Gastroesophageal sphincter (tissue), 4 donors: ENCODE measurements around the gene HPD. TPM values are rescaled to one million over a fixed set of nuclear protein-coding genes. Genes with fewer than 3 reads are reported as not detected.
A peak's percentile ranks its signal among the peaks of the same experiment; 100 is the strongest.

Source experiments
- ATAC-seq: fragments of 150-250 bp; one replicate; pipeline ENCODE4 v1.9.1; 2016; ENCODE audit warnings: mild to moderate bottlenecking, moderate library complexity
- H3K27ac ChIP-seq, 4 donors: fragments of 200-600 bp; sonication (generic) in 3 of 4; 1 replicate in 3 of 4; 2 replicates in 1 of 4; pipeline ENCODE4 v1.5.1; 2016 to 2019
- H3K27me3 ChIP-seq: fragments of 200-600 bp; sonication (generic); one replicate; pipeline ENCODE4 v1.5.1; 2019
- H3K36me3 ChIP-seq, 2 donors: fragments of 200-600 bp; sonication (generic); one replicate each; pipeline ENCODE4 v1.5.1; 2019; ENCODE audit warnings: control low read depth in 1 of 2
- H3K4me1 ChIP-seq, 3 donors: fragments of 200-600 bp; sonication (generic); 1 replicate in 2 of 3; 2 replicates in 1 of 3; pipeline ENCODE4 v1.5.1; 2016 to 2019; ENCODE audit warnings: control low read depth in 2 of 3
- H3K4me3 ChIP-seq, 2 donors: fragments of 200-600 bp; sonication (generic); one replicate each; pipeline ENCODE4 v1.5.1; 2019; ENCODE audit warnings: mild to moderate bottlenecking in 1 of 2, moderate library complexity in 1 of 2
- H3K9me3 ChIP-seq, 3 donors: fragments of 200-600 bp; sonication (generic); one replicate each; pipeline ENCODE4 v1.5.1; 2017 to 2019; ENCODE audit warnings: control low read depth in 2 of 3
- CTCF ChIP-seq, 4 experiments: fragments of 200-600 bp in 2 of 4; fragments of 450-650 bp in 2 of 4; sonication (generic) in 1 of 4; IDR thresholded peaks; one replicate each; pipeline ENCODE4 v1.5.1; 2017 to 2019; ENCODE audit warnings: antibody characterized with exemption in 4 of 4, mild to moderate bottlenecking in 2 of 4, moderate library complexity in 2 of 4
- EP300 ChIP-seq: sonication (generic); formaldehyde crosslinking; IDR thresholded peaks from one replicate; pipeline ENCODE4 v1.6.1; 2017; ENCODE audit warnings: antibody characterized with exemption, mild to moderate bottlenecking
- POLR2A ChIP-seq, 2 donors: fragments of 450-650 bp; IDR thresholded peaks; one replicate each; pipeline ENCODE4 v1.6.1; 2017; ENCODE audit warnings: antibody characterized with exemption in 2 of 2, mild to moderate bottlenecking in 2 of 2, moderate library complexity in 1 of 2
- POLR2AphosphoS5 ChIP-seq: sonication (generic); formaldehyde crosslinking; IDR thresholded peaks from one replicate; pipeline ENCODE4 v1.6.1; 2017; ENCODE audit warnings: antibody characterized with exemption
- WGBS, 2 donors: methylation state at CpG; one replicate each; pipeline ENCODE4 v1.1.5; 2018; ENCODE audit warnings: low coverage in 1 of 2; 5-methylcytosine and 5-hydroxymethylcytosine counted together
- total RNA-seq, 4 donors: library from RNA; depleted of rRNA; stranded (reverse); fragments of >200 nt; gene quantifications; one replicate each; pipeline ENCODE4 v1.1.0, GENCODE V29; 2016

The HPD gene
- total RNA-seq, 4 donors from 2014 or later, result 1.2 to 5.0 (median 2.6) TPM; not detected in 1

DNA sequence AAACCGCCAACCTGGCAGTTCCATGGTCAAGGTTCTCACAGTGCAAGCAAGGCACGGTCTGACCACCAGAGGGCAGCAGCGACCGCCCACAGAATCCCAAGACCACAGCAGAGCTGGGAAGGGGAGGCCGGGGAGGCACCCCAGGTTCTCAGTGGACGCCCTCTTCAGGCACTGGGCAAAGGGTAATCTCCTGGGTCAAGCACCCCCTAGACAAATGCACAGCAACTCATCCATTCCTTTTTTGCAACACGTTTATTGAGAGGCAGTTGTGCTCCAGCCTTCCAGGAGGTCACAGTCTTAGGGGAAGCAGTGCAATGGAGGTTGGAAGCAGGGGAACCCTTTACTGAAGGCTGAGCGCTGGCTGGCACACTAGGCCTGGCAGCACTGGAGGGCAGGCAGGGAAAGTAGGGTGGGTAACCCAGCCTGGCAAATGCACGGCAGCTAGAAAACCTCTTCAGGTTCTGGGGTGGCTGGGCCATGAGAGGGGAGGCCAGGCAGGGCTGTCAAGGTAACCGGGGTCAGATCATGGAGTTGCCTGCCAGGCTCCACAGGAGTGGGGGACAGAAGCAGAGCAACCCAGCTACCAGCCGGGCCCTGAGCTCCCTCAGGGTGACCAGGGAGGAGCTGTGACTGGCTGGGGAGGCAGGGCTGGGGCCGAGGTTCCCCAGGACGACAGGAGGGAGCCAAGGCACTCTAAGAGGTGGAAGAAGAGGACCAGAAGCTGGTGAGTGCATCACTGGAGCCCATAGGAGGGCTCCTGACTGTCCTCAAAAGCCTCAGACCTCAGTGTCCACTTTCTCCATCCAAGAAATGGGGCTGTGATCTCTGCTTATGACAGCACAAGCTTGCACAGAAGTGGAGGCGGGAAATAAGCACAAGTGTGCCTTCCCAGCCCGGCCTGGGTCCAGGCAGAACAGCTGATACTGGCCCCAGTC lies 63.4 kb downstream of the HPD start:
- Histone ChIP-seq H3K4me3 (peak overlapping the region in 1 of 2 donors; percentile 60), H3K4me1 (peaks cover 6 to 83% (median 54%) of the 10 kb centered on the region in 3 donors), H3K27ac (peak overlapping the region in 3 of 4 donors; percentile 100), H3K27me3 (no peaks in the 10 kb centered on the region), H3K36me3 (peaks cover 0 to 13% of the 10 kb centered on the region in 2 donors), H3K9me3 (no peaks in the 10 kb centered on the region)
- 11 to 43% methylated on average over 3 of the region's 15 CpGs for WGBS, 2 donors
- TF ChIP-seq CTCF (IDR thresholded peaks at IDR 0.05) (peak in 3 of 4 experiments; percentile 95 to 99 (median 98)), EP300 (no peak), POLR2A (IDR thresholded peaks at IDR 0.05) (no peak)
- peak; percentile 32 for ATAC-seq

DNA sequence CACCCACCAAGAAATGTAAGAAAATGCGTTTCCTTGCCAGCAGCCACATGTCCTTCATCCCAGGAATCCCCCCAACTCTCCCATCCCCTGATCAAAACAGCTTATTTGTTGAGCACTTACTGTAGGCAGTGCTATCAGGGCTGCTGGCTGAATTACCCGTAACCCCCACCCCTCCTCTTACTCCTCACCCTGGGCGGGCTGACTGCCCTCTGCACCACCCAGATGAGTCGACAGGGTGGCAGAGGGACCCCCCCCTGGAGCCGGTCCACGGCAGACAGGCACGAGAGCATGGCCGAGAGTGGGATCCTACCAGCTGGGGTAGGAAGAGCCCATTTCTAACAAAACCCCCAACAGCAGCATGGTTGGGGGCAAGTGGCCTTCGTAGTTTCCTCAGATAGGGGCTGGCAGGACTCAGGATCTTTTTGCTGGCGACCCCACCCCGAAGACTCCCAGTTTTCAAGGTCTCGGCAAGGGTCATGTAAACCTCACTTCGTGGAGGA lies 64.1 kb downstream of the HPD start:
- Histone ChIP-seq H3K27me3 (no peaks in the 10 kb centered on the region), H3K4me3 (peak overlapping the region in 1 of 2 donors; percentile 60), H3K27ac (peak overlapping the region; percentile 60 to 100 (median 100)), H3K9me3 (no peaks in the 10 kb centered on the region), H3K36me3 (peaks cover 0 to 13% of the 10 kb centered on the region in 2 donors), H3K4me1 (peaks cover 6 to 80% (median 54%) of the 10 kb centered on the region in 3 donors)
- WGBS, 2 donors, result 0% methylated on average over 8 of the region's 13 CpGs; no CpG with 5 or more reads in 1 of the 2 donors
- ATAC-seq, result peak; percentile 5
- no peak for TF ChIP-seq POLR2AphosphoS5
- TF ChIP-seq POLR2A (IDR thresholded peaks at IDR 0.05), result no peak
- no peak for TF ChIP-seq EP300
- no peak for TF ChIP-seq CTCF (IDR thresholded peaks at IDR 0.05)

DNA sequence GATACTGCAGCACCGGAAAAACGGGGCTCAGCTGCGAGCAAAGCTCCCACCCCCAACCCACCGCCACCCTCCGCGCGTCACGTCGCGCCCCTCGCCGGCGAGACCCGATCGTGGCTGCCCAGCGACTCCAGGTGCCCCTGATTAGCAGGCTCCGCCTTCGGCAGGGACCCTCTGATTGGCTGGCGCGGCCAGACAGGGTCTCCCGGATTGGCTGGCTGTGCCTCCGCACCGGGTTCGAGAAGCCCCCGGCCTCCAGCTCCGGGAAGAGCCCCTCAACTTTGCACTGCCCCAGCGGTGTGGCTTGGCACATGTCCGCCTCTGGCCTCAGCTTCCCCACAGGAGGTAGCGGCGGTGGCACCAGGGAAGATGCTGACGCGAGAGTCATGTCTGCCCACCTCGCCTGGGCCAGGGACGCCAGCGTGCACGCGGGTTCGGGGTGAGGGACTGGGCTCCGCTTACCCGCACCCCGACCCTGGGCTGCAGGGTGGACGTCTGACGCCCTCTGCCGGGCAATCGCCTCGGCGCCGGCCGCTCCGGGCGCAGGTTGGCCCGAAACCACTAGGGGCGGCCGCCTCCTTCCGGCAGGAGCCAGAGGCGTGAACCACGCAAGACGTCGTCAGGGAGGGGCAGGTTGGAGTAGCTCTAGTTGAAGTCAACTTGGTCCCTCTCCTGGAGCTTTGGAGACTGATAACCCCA lies 64.7 kb downstream of the HPD start:
- H3K27ac ChIP-seq, result peak overlapping the region in 3 of 4 donors; percentile 100
- no CpG with 5 or more reads among the region's 59 CpGs for WGBS, 2 donors

DNA sequence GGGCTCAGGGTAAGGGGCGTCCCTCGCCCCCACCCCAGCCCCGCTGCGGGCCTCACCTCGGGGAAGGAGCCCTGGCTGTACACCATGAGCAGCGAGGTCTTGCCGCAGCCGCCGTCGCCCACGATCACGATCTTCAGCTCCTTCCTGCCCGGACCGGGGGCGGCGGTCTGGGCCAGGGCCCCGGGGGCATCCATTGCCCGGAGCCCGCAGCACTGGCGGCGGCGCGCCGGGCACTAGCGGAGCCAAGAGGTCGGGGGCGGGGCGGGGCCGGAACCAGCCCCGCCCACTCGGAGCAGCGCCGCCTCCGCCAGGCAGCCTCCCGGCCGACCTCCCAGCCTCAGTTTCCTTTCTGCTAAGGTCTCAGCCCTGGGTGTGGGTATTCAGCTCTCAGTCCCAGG lies 65.2 kb downstream of the HPD start, which contains the start of gene RHOF:
Gene RHOF, minus strand, starts transcription at position 249 of the 398 bp plus-strand sequence. Its CDS starts 55 bp downstream, at position 194.
- Histone ChIP-seq H3K27me3 (no peaks in the 10 kb centered on the region), H3K4me3 (peak within 1 kb of the TSS; percentile 32 to 60), H3K27ac (peak within 1 kb of the TSS; percentile 60 to 100 (median 100)), H3K36me3 (peaks cover 0 to 13% of the 10 kb centered on the region in 2 donors), H3K4me1 (peaks cover 6 to 75% (median 45%) of the 10 kb centered on the region in 3 donors), H3K9me3 (no peaks in the 10 kb centered on the region)
- no CpG with 5 or more reads among the region's 36 CpGs for WGBS, 2 donors
- ATAC-seq, result no peak
- TF ChIP-seq POLR2A (IDR thresholded peaks at IDR 0.05), result peak; percentile 19 to 22
- TF ChIP-seq POLR2AphosphoS5, result no peak

More for the DNA sequence above, 64.7 kb downstream of the HPD start:
- Histone ChIP-seq H3K9me3 (no peaks in the 10 kb centered on the region), H3K27me3 (no peaks in the 10 kb centered on the region), H3K36me3 (peaks cover 0 to 13% of the 10 kb centered on the region in 2 donors), H3K4me1 (peaks cover 6 to 76% (median 51%) of the 10 kb centered on the region in 3 donors), H3K4me3 (peak overlapping the region; percentile 32 to 60)
- ATAC-seq, result peak; percentile 77
- TF ChIP-seq EP300 (no peak), POLR2A (IDR thresholded peaks at IDR 0.05) (peak in 1 of 2 donors; percentile 8), CTCF (IDR thresholded peaks at IDR 0.05) (peak in 3 of 4 experiments; percentile 98 to 100 (median 100)), POLR2AphosphoS5 (peak; percentile 68)
